Activated CD8-positive, alpha-beta memory T cell treated with anti-CD3 and anti-CD28 coated beads, Interleukin-2, amount 50 U/mL, for 1 hour (primary cell): ENCODE measurements around the gene EXOG.

Source experiments
- DNase-seq: peaks from one replicate; pipeline ENCODE4 v3.0.0-alpha.2; 2020; ENCODE audit errors: extremely low read depth

EXOG gene

GRCh38 chr3:38496131-38496910 lies at the start of gene EXOG:
Gene EXOG (plus strand): TSS chr3:38496340. CDS start chr3:38496368, 28 bp downstream.
- DNase-seq: peak; percentile 80

GRCh38 chr3:38446812-38447211 lies 49.3 kb upstream of the EXOG start:
- no peak for DNase-seq

GRCh38 chr3:38450853-38451252 lies 45.3 kb upstream of the EXOG start:
- DNase-seq: no peak

- DNase-seq: peak; percentile 16
Observed at GRCh38 chr3:38453075-38453912, 42.8 kb upstream of the EXOG start, which contains the start of gene ACVR2B. Gene ACVR2B (plus strand): TSS chr3:38453890. CDS start chr3:38454323, 433 bp downstream.

- DNase-seq: no peak
Observed at GRCh38 chr3:38453913-38454177, 42.3 kb upstream of the EXOG start.

GRCh38 chr3:38454178-38454883 lies 41.8 kb upstream of the EXOG start:
- DNase-seq: no peak

GRCh38 chr3:38454884-38455638 lies 41.1 kb upstream of the EXOG start:
- no peak for DNase-seq

- no peak for DNase-seq
Observed at GRCh38 chr3:38455639-38456430, 40.3 kb upstream of the EXOG start.

GRCh38 chr3:38457111-38458003 lies 38.8 kb upstream of the EXOG start:
- DNase-seq: no peak

GRCh38 chr3:38458796-38459498 lies 37.2 kb upstream of the EXOG start:
- no peak for DNase-seq

GRCh38 chr3:38459499-38460048 lies 36.6 kb upstream of the EXOG start:
- no peak for DNase-seq

- no peak for DNase-seq
Observed at GRCh38 chr3:38460377-38461270, 35.5 kb upstream of the EXOG start.

GRCh38 chr3:38465588-38466154 lies 30.5 kb upstream of the EXOG start:
- no peak for DNase-seq

- DNase-seq: no peak
Observed at GRCh38 chr3:38468765-38469164, 27.4 kb upstream of the EXOG start.

- no peak for DNase-seq
Observed at GRCh38 chr3:38469852-38470251, 26.3 kb upstream of the EXOG start.

GRCh38 chr3:38471260-38471857 lies 24.8 kb upstream of the EXOG start:
- no peak for DNase-seq

GRCh38 chr3:38472342-38472741 lies 23.8 kb upstream of the EXOG start:
- DNase-seq: no peak
